SU-DHL-6 (cell line): ENCODE measurements around the gene PPM1B.

Experiments used
- CTCF ChIP-seq: fragments of 200-600 bp; sonication (generic); IDR thresholded peaks from one replicate; pipeline ENCODE4 v1.5.1; 2017; ENCODE audit warnings: antibody characterized with exemption, mild to moderate bottlenecking, low read length, moderate library complexity; ENCODE audit not compliant: insufficient read depth, poor library complexity, severe bottlenecking
- EZH2phosphoT487 ChIP-seq: fragments of 200-600 bp; sonication (generic), shearing (Covaris generic); conservative IDR thresholded peaks from 2 replicates; pipeline ENCODE4 v1.6.1; 2018; ENCODE audit warnings: mild to moderate bottlenecking, antibody characterized with exemption, low read length, moderate library complexity, mixed read lengths

- no peak for TF ChIP-seq CTCF
- TF ChIP-seq EZH2phosphoT487, result no peak
Measured at GRCh38 chr2:44178950-44179349, 10.3 kb downstream of the PPM1B start.
